HepG2 (cell line): ENCODE data around the gene KIF1B. TPM values are rescaled to one million over a fixed set of nuclear protein-coding genes. Genes with fewer than 3 reads are reported as not detected.

ENCODE experiments used
- ATAC-seq: fragments of 200-7000 bp; cut with Tn5 transposase; 3 replicates; pipeline ENCODE4 v1.9.1; 2020; ENCODE audit warnings: mild to moderate bottlenecking, moderate library complexity
- BruUV-seq: library from RNA; stranded (reverse); fragments of 400-500 nt; replicated peaks from 2 replicates; lab custom pipeline; 2021; lab: Mats Ljungman, UMichigan
- CTCF ChIA-PET: fragments of 300-600 bp; formaldehyde crosslinking; extraction: SDS; loops from one replicate; lab custom pipeline; 2021; ENCODE audit warnings: low total read pairs, inconsistent platforms, low intra/inter-chr PET ratio; lab: Yijun Ruan, JAX
- POLR2A ChIA-PET: fragments of 350-600 bp; sonication (Branson Sonifier 250); formaldehyde crosslinking; loops from one replicate; lab custom pipeline; 2020; ENCODE audit warnings: antibody characterized with exemption, inconsistent platforms; lab: Yijun Ruan, JAX
- DNase-seq: peaks from one replicate; pipeline ENCODE4 v3.0.0-alpha.2; 2015; ENCODE audit warnings: low spot score
- FAIRE-seq: peaks from 3 replicates; lab custom pipeline; 2011; peaks lifted over from hg19 to GRCh38; lab: Jason Lieb, UNC
- H2AFZ ChIP-seq: one replicate; pipeline ENCODE4 v1.6.1; 2011; ENCODE audit warnings: low read length, inconsistent platforms
- H3K27ac ChIP-seq: fragments of 300-600 bp; 3 replicates; pipeline ENCODE4 v1.8.0; 2011; ENCODE audit warnings: mixed run types, mild to moderate bottlenecking, mixed read lengths, low read length, inconsistent platforms; ENCODE audit not compliant: insufficient read depth; ENCODE audit errors: extremely low read length
- H3K27me3 ChIP-seq, 2 experiments: fragments of 200-600 bp in 1 of 2; 2 replicates in 1 of 2; 3 replicates in 1 of 2; pipeline versions ENCODE4 v1.6.0 to v1.8.0; 2011; ENCODE audit warnings: low read length in 2 of 2, mild to moderate bottlenecking in 2 of 2, moderate library complexity in 2 of 2, inconsistent platforms in 1 of 2; ENCODE audit not compliant: insufficient read depth in 2 of 2, control insufficient read depth in 1 of 2
- H3K36me3 ChIP-seq, 2 experiments: fragments of 200-600 bp in 1 of 2; replicated peaks in 1 of 2; 2 replicates in 1 of 2; 3 replicates in 1 of 2; pipeline versions ENCODE4 v1.5.1 to v1.8.0; 2011; ENCODE audit warnings: low read length in 2 of 2, inconsistent platforms in 1 of 2; ENCODE audit not compliant: insufficient read depth in 2 of 2, control insufficient read depth in 1 of 2
- H3K4me1 ChIP-seq: 2 replicates; pipeline ENCODE4 v1.5.1; 2012; ENCODE audit warnings: low read length, inconsistent platforms; ENCODE audit not compliant: insufficient read depth
- H3K4me2 ChIP-seq: 2 replicates; pipeline ENCODE4 v1.6.0; 2011; ENCODE audit warnings: low read depth, low read length, inconsistent platforms
- H3K4me3 ChIP-seq, 3 experiments: fragments of 200-600 bp in 1 of 3; sonication (generic), shearing (Covaris generic) in 1 of 3; replicated peaks in 1 of 3; 2 replicates each; pipeline ENCODE4 v1.5.1; 2011 to 2016; ENCODE audit warnings: low read length in 3 of 3, inconsistent platforms in 2 of 3, low read depth in 2 of 3, mild to moderate bottlenecking in 2 of 3, control low read depth in 1 of 3, mixed read lengths in 1 of 3; ENCODE audit not compliant: insufficient read depth in 1 of 3
- H3K79me2 ChIP-seq: one replicate; pipeline ENCODE4 v1.6.1; 2011; ENCODE audit warnings: low read length, inconsistent platforms; ENCODE audit not compliant: insufficient read depth
- H3K9ac ChIP-seq: 2 replicates; pipeline ENCODE4 v1.6.0; 2011; ENCODE audit warnings: mild to moderate bottlenecking, low read depth, low read length, inconsistent platforms; ENCODE audit not compliant: insufficient read depth
- H3K9me3 ChIP-seq: 2 replicates; pipeline ENCODE4 v1.5.1; 2012; ENCODE audit warnings: mild to moderate bottlenecking, low read length
- H4K20me1 ChIP-seq: 2 replicates; pipeline ENCODE4 v1.6.0; 2011; ENCODE audit warnings: inconsistent platforms, mild to moderate bottlenecking, low read length, moderate library complexity; ENCODE audit not compliant: insufficient read depth
- ATF1 ChIP-seq: IDR thresholded peaks from 2 replicates; pipeline ENCODE4 v1.6.1; 2016; ENCODE audit warnings: mild to moderate bottlenecking, control low read depth
- CEBPB ChIP-seq: IDR thresholded peaks from 2 replicates; pipeline ENCODE4 v1.6.1; 2011; ENCODE audit warnings: low read depth, low read length, improper control_type of control experiment, borderline replicate concordance
- CERS6 ChIP-seq: sonication (generic); formaldehyde crosslinking; IDR thresholded peaks from 2 replicates; pipeline ENCODE4 v1.5.0; 2020; ENCODE audit warnings: missing genetic modification reagents
- GATAD2A ChIP-seq: IDR thresholded peaks from 2 replicates; pipeline ENCODE4 v1.6.1; 2016
- JDP2 ChIP-seq: sonication (generic); formaldehyde crosslinking; IDR thresholded peaks from 2 replicates; pipeline ENCODE4 v1.8.1; 2022; ENCODE audit warnings: missing genetic modification reagents, borderline replicate concordance
- KLF9 ChIP-seq: IDR thresholded peaks from 2 replicates; pipeline ENCODE4 v1.6.1; 2016; ENCODE audit warnings: low read depth
- PAWR ChIP-seq: sonication (generic); formaldehyde crosslinking; IDR thresholded peaks from 2 replicates; pipeline ENCODE4 v1.4.0; 2020; ENCODE audit warnings: missing genetic modification reagents, mild to moderate bottlenecking, borderline replicate concordance
- PPARG ChIP-seq: conservative IDR thresholded peaks from 2 replicates; pipeline ENCODE4 v1.6.1; 2016; ENCODE audit warnings: missing biosample characterization, missing genetic modification reagents
- REXO4 ChIP-seq: sonication (generic); formaldehyde crosslinking; IDR thresholded peaks from 2 replicates; pipeline ENCODE4 v1.8.0; 2022; ENCODE audit warnings: missing genetic modification reagents, mild to moderate bottlenecking, borderline replicate concordance
- TP53 ChIP-seq: sonication (generic); formaldehyde crosslinking; conservative IDR thresholded peaks from 2 replicates; pipeline ENCODE4 v1.4.0; 2020; ENCODE audit warnings: missing genetic modification reagents
- YEATS4 ChIP-seq: sonication (generic); formaldehyde crosslinking; IDR thresholded peaks from 2 replicates; pipeline ENCODE4 v1.4.0; 2020; ENCODE audit warnings: missing genetic modification reagents, borderline replicate concordance
- ZBTB8A ChIP-seq: sonication (generic); formaldehyde crosslinking; IDR thresholded peaks from 2 replicates; pipeline ENCODE4 v1.4.0; 2020; ENCODE audit warnings: mild to moderate bottlenecking, low read depth, missing genetic modification reagents, borderline replicate concordance
- ZMAT5 ChIP-seq: sonication (generic); formaldehyde crosslinking; IDR thresholded peaks from 2 replicates; pipeline ENCODE4 v1.5.0; 2020; ENCODE audit warnings: mild to moderate bottlenecking, low read depth, missing genetic modification reagents, borderline replicate concordance
- ZNF224 ChIP-seq: sonication (generic); formaldehyde crosslinking; IDR thresholded peaks from 2 replicates; pipeline ENCODE4 v1.5.0; 2020; ENCODE audit warnings: mild to moderate bottlenecking, missing genetic modification reagents
- ZNF709 ChIP-seq: sonication (generic); formaldehyde crosslinking; IDR thresholded peaks from 2 replicates; pipeline ENCODE4 v1.5.0; 2020; ENCODE audit warnings: mild to moderate bottlenecking, missing genetic modification reagents
- WGBS: methylation state at CpG from one replicate; pipeline ENCODE4 v1.1.6; 2017; ENCODE audit warnings: low lambda C conversion rate; 5-methylcytosine and 5-hydroxymethylcytosine counted together
- in situ Hi-C: cut with HindIII; loops from 2 replicates; pipeline ENCODE4 v1.10.0; 2017; ENCODE audit warnings: low pct_unique_long_range_greater_than_20kb; ENCODE audit not compliant: extremely low pct_ligation_motif_present
- intact Hi-C: fragments of 100-400 bp; cut with micrococcal nuclease; formaldehyde crosslinking; loops from one replicate; pipeline ENCODE4 v1.10.0; 2022; ENCODE audit not compliant: unreplicated experiment
- polyA plus RNA-seq, 8 experiments: library from polyadenylated mRNA; depleted of rRNA in 3 of 8; stranded (reverse) in 7 of 8; unstranded in 1 of 8; fragments of >200 nt; fragmentation: Illumina TruSeq in 4 of 8; extraction: Trizol in 4 of 8; gene quantifications; 2 replicates each; pipeline versions ENCODE4 v1.2.1 to v1.2.3, GENCODE V29; 2011 to 2016; ENCODE audit warnings: low read depth in 4 of 8, missing spikeins in 1 of 8, mixed read lengths in 1 of 8; ENCODE audit not compliant: insufficient read depth in 1 of 8
- total RNA-seq, 5 experiments: library from RNA; depleted of rRNA; stranded (reverse); fragments of >200 nt; fragmentation: Illumina TruSeq; extraction: Trizol; gene quantifications; 2 replicates each; pipeline ENCODE4 v1.2.3, GENCODE V29; 2016; ENCODE audit warnings: low read depth in 1 of 5
- TF ChIP-seq, protein P1 (sequence below): sonication (generic); formaldehyde crosslinking; IDR thresholded peaks from 2 replicates; pipeline ENCODE4 v1.5.0; 2020; ENCODE audit warnings: mild to moderate bottlenecking, missing genetic modification reagents, moderate library complexity

KIF1B gene
- total and polyA plus RNA-seq, 2 of the 13 experiments (the other 11 are each of a cell fraction or from before 2014, with no cell fraction given), result 26.7 to 32.5 TPM

DNA sequence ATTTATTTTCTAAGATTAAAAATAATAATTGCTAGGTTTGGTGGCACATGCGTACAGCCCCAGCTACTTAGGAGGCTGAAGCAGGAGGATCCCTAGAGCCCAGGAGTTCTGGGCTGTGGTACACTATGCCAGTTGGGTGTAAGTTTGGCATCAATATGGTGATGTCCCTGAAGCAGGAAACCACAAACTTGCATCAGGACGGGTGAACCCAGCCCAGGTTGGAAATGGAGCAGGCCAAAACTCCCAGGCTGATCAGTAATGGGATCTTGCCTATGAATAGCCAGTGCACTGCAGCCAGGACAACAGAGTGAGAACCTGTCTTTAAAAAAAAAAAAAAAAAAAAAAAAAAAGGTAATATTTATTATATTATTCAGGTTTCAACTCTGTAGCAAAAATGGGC is 96.1 kb downstream of the KIF1B start:
- no peaks in the 10 kb centered on the region for H3K4me1 ChIP-seq
- no peak overlapping the region for H3K27ac ChIP-seq
- no TSS peak for BruUV-seq
- H3K4me3 ChIP-seq, result no peak overlapping the region
- no peak overlapping the region for H2AFZ ChIP-seq
- no peaks in the 10 kb centered on the region for H3K27me3 ChIP-seq
- no peaks in the 10 kb centered on the region for H3K79me2 ChIP-seq
- H3K9ac ChIP-seq, result no peak overlapping the region
- no peaks in the 10 kb centered on the region for H3K9me3 ChIP-seq
- intact Hi-C loops, result no loop called here
- peaks cover 14 to 36% of the 10 kb centered on the region in 2 experiments for H3K36me3 ChIP-seq
- FAIRE-seq, result no peak
- CTCF ChIA-PET, result no interaction called here
- ATAC-seq, result no peak
- H3K4me2 ChIP-seq, result no peak overlapping the region
- 97% methylated on average over 2 of the region's 2 CpGs for WGBS
- POLR2A ChIA-PET, result no interaction called here
- H4K20me1 ChIP-seq, result no peaks in the 10 kb centered on the region
- in situ Hi-C loops, result no loop called here
- no peak for DNase-seq
- TF ChIP-seq PPARG (no peak), REXO4 (no peak), ATF1 (no peak), JDP2 (no peak), TP53 (no peak), CEBPB (no peak), KLF9 (CRISPR knock-in tag) (no peak), ZNF709 (CRISPR knock-in tag) (no peak), PAWR (no peak), ZBTB8A (CRISPR knock-in tag) (no peak), ZMAT5 (CRISPR knock-in tag) (no peak), CERS6 (no peak), ZNF224 (no peak), GATAD2A (no peak), YEATS4 (CRISPR knock-in tag) (no peak)
- TF ChIP-seq, protein P1, sequence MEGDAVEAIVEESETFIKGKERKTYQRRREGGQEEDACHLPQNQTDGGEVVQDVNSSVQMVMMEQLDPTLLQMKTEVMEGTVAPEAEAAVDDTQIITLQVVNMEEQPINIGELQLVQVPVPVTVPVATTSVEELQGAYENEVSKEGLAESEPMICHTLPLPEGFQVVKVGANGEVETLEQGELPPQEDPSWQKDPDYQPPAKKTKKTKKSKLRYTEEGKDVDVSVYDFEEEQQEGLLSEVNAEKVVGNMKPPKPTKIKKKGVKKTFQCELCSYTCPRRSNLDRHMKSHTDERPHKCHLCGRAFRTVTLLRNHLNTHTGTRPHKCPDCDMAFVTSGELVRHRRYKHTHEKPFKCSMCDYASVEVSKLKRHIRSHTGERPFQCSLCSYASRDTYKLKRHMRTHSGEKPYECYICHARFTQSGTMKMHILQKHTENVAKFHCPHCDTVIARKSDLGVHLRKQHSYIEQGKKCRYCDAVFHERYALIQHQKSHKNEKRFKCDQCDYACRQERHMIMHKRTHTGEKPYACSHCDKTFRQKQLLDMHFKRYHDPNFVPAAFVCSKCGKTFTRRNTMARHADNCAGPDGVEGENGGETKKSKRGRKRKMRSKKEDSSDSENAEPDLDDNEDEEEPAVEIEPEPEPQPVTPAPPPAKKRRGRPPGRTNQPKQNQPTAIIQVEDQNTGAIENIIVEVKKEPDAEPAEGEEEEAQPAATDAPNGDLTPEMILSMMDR (CRISPR knock-in tag), result no peak
